Neural cell (in vitro differentiated cells): Measurements from ENCODE around the gene LRRC1. TPM values are rescaled to one million over a fixed set of nuclear protein-coding genes. Genes with fewer than 3 reads are reported as not detected.

ENCODE experiments used
- H2AFZ ChIP-seq: fragments of 200-600, 300-800 bp; sonication (generic), shearing (Covaris generic); 2 replicates; pipeline ENCODE4 v1.6.0; 2014; ENCODE audit warnings: low read depth, mild to moderate bottlenecking, antibody characterized with exemption, low read length, moderate library complexity
- H3F3A ChIP-seq: fragments of 200-600 bp; shearing (Covaris generic); 2 replicates; pipeline ENCODE4 v1.6.1; 2016; ENCODE audit warnings: mild to moderate bottlenecking, moderate library complexity, mixed read lengths, antibody characterized with exemption, low read length; ENCODE audit not compliant: insufficient read depth, poor library complexity, severe bottlenecking
- H3K27ac ChIP-seq: fragments of 200-600, 300-800 bp; sonication (generic), shearing (Covaris generic); 2 replicates; pipeline ENCODE4 v1.5.1; 2014; ENCODE audit warnings: mild to moderate bottlenecking, low read length, moderate library complexity
- H3K27me3 ChIP-seq: fragments of 300-800, 200-600 bp; sonication (generic), shearing (Covaris generic); 2 replicates; pipeline ENCODE4 v1.6.0; 2014; ENCODE audit warnings: mild to moderate bottlenecking, low read depth, low read length, moderate library complexity; ENCODE audit not compliant: insufficient read depth
- H3K36me3 ChIP-seq: fragments of 300-800, 200-600 bp; sonication (generic), shearing (Covaris generic); 2 replicates; pipeline ENCODE4 v1.5.1; 2014; ENCODE audit warnings: mild to moderate bottlenecking, antibody characterized with exemption, low read length, moderate library complexity; ENCODE audit not compliant: insufficient read depth
- H3K4me2 ChIP-seq: fragments of 300-800, 200-600 bp; sonication (generic), shearing (Covaris generic); 2 replicates; pipeline ENCODE4 v1.6.0; 2014; ENCODE audit warnings: mild to moderate bottlenecking, low read length
- H3K4me3 ChIP-seq: fragments of 300-800, 200-600 bp; sonication (generic), shearing (Covaris generic); 2 replicates; pipeline ENCODE4 v1.5.1; 2014; ENCODE audit warnings: mild to moderate bottlenecking, low read length, moderate library complexity
- H3K79me2 ChIP-seq: fragments of 200-600 bp; shearing (Covaris generic); replicated peaks from 2 replicates; pipeline ENCODE4 v1.6.0; 2014; ENCODE audit warnings: mild to moderate bottlenecking, low read length, moderate library complexity; ENCODE audit not compliant: insufficient read depth
- H3K9ac ChIP-seq: fragments of 300-800, 200-600 bp; sonication (generic), shearing (Covaris generic); 2 replicates; pipeline ENCODE4 v1.6.1; 2016; ENCODE audit warnings: mild to moderate bottlenecking, low read length, mixed read lengths
- H3K9me2 ChIP-seq: fragments of 200-600 bp; shearing (Covaris generic); 2 replicates; pipeline ENCODE4 v1.6.1; 2016; ENCODE audit warnings: mild to moderate bottlenecking, low read length, mixed read lengths; ENCODE audit not compliant: insufficient read depth
- H3K9me3 ChIP-seq: fragments of 200-600, 300-800 bp; sonication (generic), shearing (Covaris generic); 2 replicates; pipeline ENCODE4 v1.6.1; 2016; ENCODE audit warnings: mild to moderate bottlenecking, mixed run types, low read length, moderate library complexity, mixed read lengths
- H4K20me1 ChIP-seq: fragments of 200-600 bp; shearing (Covaris generic); 2 replicates; pipeline ENCODE4 v1.6.1; 2016; ENCODE audit warnings: mild to moderate bottlenecking, mixed run types; ENCODE audit not compliant: insufficient read depth
- EP300 ChIP-seq: fragments of 450-650 bp; conservative IDR thresholded peaks from 2 replicates; pipeline ENCODE4 v1.6.1; 2014; ENCODE audit warnings: antibody characterized with exemption, mild to moderate bottlenecking, moderate library complexity; ENCODE audit not compliant: poor library complexity, severe bottlenecking
- EZH2 ChIP-seq: fragments of 200-600, 300-800 bp; shearing (Covaris generic), sonication (generic); IDR thresholded peaks from 2 replicates; pipeline ENCODE4 v1.6.1; 2014; ENCODE audit warnings: antibody characterized with exemption, low read length, borderline replicate concordance, mild to moderate bottlenecking; ENCODE audit not compliant: insufficient read depth, poor library complexity, severe bottlenecking
- MXI1 ChIP-seq: fragments of 450-650 bp; conservative IDR thresholded peaks from 2 replicates; pipeline ENCODE4 v1.6.1; 2014; ENCODE audit warnings: antibody characterized with exemption, mild to moderate bottlenecking; ENCODE audit not compliant: poor library complexity, severe bottlenecking
- POLR2AphosphoS5 ChIP-seq: IDR thresholded peaks from 2 replicates; pipeline ENCODE4 v1.6.1; 2012
- RAD21 ChIP-seq: fragments of 450-650 bp; conservative IDR thresholded peaks from 2 replicates; pipeline ENCODE4 v1.6.1; 2014; ENCODE audit warnings: antibody characterized with exemption, mild to moderate bottlenecking, moderate library complexity
- REST ChIP-seq: IDR thresholded peaks from 2 replicates; pipeline ENCODE4 v1.6.1; 2012; ENCODE audit warnings: borderline replicate concordance
- SMC3 ChIP-seq: fragments of 450-650 bp; conservative IDR thresholded peaks from 2 replicates; pipeline ENCODE4 v1.6.1; 2014; ENCODE audit warnings: antibody characterized with exemption, mild to moderate bottlenecking, moderate library complexity; ENCODE audit not compliant: poor library complexity
- TAF1 ChIP-seq: IDR thresholded peaks from 2 replicates; pipeline ENCODE4 v1.6.1; 2012; ENCODE audit warnings: low read depth
- polyA plus RNA-seq: library from polyadenylated mRNA; depleted of rRNA; stranded (reverse); fragments of >200 nt; gene quantifications from 2 replicates; pipeline ENCODE4 v1.2.3, GENCODE V29; 2014
- TF ChIP-seq, protein P1 (sequence below): fragments of 450-650 bp; IDR thresholded peaks from 2 replicates; pipeline ENCODE4 v1.5.1; 2014; ENCODE audit warnings: antibody characterized with exemption, mild to moderate bottlenecking, moderate library complexity; ENCODE audit not compliant: poor library complexity, severe bottlenecking

Gene LRRC1
- polyA plus RNA-seq, 1 donor from 2014 or later, result 21.2 TPM

DNA sequence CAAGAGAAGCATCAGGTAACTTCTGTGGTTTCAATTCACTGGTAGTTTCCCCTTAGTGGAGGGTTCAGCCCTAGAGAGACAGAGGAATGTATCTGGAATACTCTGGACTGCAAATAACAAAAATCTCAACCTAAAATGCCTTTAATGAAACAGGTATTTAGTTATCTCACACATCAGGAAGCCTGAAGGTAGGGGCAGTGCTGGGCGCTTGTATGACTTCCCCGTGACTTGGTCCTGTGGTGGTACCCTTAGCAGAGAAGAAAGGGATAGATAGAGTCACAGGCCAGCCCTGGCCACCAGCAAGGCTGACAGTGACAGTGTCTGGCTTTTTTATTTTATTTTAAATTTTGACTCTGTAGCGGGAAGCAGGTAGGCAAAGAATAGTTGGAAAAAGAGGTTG is 14.9 kb downstream of the LRRC1 start:
- Histone ChIP-seq H2AFZ (no peak overlapping the region), H3F3A (no peaks in the 10 kb centered on the region), H3K4me3 (no peak overlapping the region), H3K9me3 (no peaks in the 10 kb centered on the region), H3K27ac (no peak overlapping the region), H4K20me1 (no peaks in the 10 kb centered on the region), H3K27me3 (no peaks in the 10 kb centered on the region), H3K4me2 (no peak overlapping the region), H3K36me3 (no peaks in the 10 kb centered on the region), H3K9ac (no peak overlapping the region), H3K79me2 (peaks cover 17% of the 10 kb centered on the region), H3K9me2 (no peaks in the 10 kb centered on the region)
- no peak for TF ChIP-seq RAD21

- H3K79me2 ChIP-seq, result peaks cover 17% of the 10 kb centered on the region
- no peak overlapping the region for H3K27ac ChIP-seq
- TF ChIP-seq EZH2, result no peak
- no peak for TF ChIP-seq TAF1
- H2AFZ ChIP-seq, result no peak overlapping the region
- no peaks in the 10 kb centered on the region for H4K20me1 ChIP-seq
- no peak overlapping the region for H3K4me3 ChIP-seq
- no peak overlapping the region for H3K9ac ChIP-seq
- no peaks in the 10 kb centered on the region for H3K9me3 ChIP-seq
- H3K9me2 ChIP-seq, result no peaks in the 10 kb centered on the region
- H3K4me2 ChIP-seq, result no peak overlapping the region
- H3K36me3 ChIP-seq, result no peaks in the 10 kb centered on the region
- no peaks in the 10 kb centered on the region for H3K27me3 ChIP-seq
- no peaks in the 10 kb centered on the region for H3F3A ChIP-seq
These were observed 16.3 kb downstream of the LRRC1 start for GRCh38 chr6:53811082-53811481.

DNA sequence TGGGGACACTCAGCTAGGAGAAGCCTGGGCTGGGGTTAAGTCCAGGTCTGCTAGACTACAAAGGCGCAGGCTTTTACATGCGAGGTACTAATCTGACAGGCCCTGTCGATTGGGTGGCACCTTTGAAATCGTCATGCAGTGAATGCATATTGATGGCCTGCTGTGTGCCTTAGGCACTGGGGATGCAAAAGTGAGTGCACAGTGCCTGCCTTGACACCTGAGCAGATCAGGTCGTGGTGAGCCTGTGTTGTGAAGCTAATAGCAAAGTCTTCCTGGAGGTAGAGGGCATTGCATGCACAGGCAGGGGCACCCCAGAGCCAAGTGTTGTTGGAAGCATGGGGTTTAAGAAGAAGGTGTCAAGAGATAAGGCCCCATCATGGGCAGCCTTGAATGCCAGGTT is 16.9 kb downstream of the LRRC1 start:
- H3K9me3 ChIP-seq, result no peaks in the 10 kb centered on the region
- no peaks in the 10 kb centered on the region for H4K20me1 ChIP-seq
- no peak overlapping the region for H3K4me2 ChIP-seq
- H3F3A ChIP-seq, result no peaks in the 10 kb centered on the region
- TF ChIP-seq EP300, result no peak
- TF ChIP-seq POLR2AphosphoS5, result no peak
- TF ChIP-seq RAD21, result no peak
- no peak for TF ChIP-seq REST
- TF ChIP-seq, protein P1, sequence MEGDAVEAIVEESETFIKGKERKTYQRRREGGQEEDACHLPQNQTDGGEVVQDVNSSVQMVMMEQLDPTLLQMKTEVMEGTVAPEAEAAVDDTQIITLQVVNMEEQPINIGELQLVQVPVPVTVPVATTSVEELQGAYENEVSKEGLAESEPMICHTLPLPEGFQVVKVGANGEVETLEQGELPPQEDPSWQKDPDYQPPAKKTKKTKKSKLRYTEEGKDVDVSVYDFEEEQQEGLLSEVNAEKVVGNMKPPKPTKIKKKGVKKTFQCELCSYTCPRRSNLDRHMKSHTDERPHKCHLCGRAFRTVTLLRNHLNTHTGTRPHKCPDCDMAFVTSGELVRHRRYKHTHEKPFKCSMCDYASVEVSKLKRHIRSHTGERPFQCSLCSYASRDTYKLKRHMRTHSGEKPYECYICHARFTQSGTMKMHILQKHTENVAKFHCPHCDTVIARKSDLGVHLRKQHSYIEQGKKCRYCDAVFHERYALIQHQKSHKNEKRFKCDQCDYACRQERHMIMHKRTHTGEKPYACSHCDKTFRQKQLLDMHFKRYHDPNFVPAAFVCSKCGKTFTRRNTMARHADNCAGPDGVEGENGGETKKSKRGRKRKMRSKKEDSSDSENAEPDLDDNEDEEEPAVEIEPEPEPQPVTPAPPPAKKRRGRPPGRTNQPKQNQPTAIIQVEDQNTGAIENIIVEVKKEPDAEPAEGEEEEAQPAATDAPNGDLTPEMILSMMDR, result no peak
- no peak for TF ChIP-seq MXI1
- no peak for TF ChIP-seq EZH2
- no peak for TF ChIP-seq SMC3
- TF ChIP-seq TAF1, result no peak
- H3K79me2 ChIP-seq, result peaks cover 15% of the 10 kb centered on the region
- no peaks in the 10 kb centered on the region for H3K9me2 ChIP-seq
- H2AFZ ChIP-seq, result no peak overlapping the region
- H3K36me3 ChIP-seq, result no peaks in the 10 kb centered on the region
- no peak overlapping the region for H3K4me3 ChIP-seq
- H3K27me3 ChIP-seq, result no peaks in the 10 kb centered on the region
- no peak overlapping the region for H3K9ac ChIP-seq
- no peak overlapping the region for H3K27ac ChIP-seq
